H1 (cell line): ENCODE measurements around the gene LRRC8D. TPM values are rescaled to one million over a fixed set of nuclear protein-coding genes. Genes with fewer than 3 reads are reported as not detected.

Source experiments
- CTCF ChIA-PET: fragments of 300-600 bp; sonication (Branson Sonifier 250); formaldehyde crosslinking; loops from one replicate; lab custom pipeline; 2021; ENCODE audit not compliant: partially characterized antibody; lab: Charles Lee
- POLR2A ChIA-PET: fragments of 300-600 bp; sonication (Branson Sonifier 250); formaldehyde crosslinking; loops from one replicate; lab custom pipeline; 2021; ENCODE audit warnings: inconsistent platforms; ENCODE audit not compliant: partially characterized antibody; lab: Charles Lee
- DNase-seq, 2 experiments: peaks; one replicate each; pipeline versions ENCODE4 v3.0.0 to v3.0.0-alpha.2; 2010 to 2022; ENCODE audit warnings: low spot score in 2 of 2, low read depth in 1 of 2, mixed read lengths in 1 of 2
- FAIRE-seq: peaks from 2 replicates; lab custom pipeline; 2011; peaks lifted over from hg19 to GRCh38; lab: Jason Lieb, UNC
- H2AFZ ChIP-seq: 2 replicates; pipeline ENCODE4 v1.8.1; 2012; ENCODE audit warnings: low read length, inconsistent platforms
- H2AK5ac ChIP-seq: 2 replicates; pipeline ENCODE4 v1.6.1; 2013; ENCODE audit warnings: low read depth, low read length
- H2BK120ac ChIP-seq: replicated peaks from 2 replicates; pipeline ENCODE3; 2013; ENCODE audit warnings: low read depth, low read length, inconsistent platforms
- H2BK12ac ChIP-seq: 2 replicates; pipeline ENCODE4 v1.6.1; 2013; ENCODE audit warnings: low read depth, low read length
- H2BK15ac ChIP-seq: 2 replicates; pipeline ENCODE4 v1.6.1; 2013; ENCODE audit warnings: low read length
- H2BK20ac ChIP-seq: 2 replicates; pipeline ENCODE4 v1.6.1; 2013; ENCODE audit warnings: low read length
- H2BK5ac ChIP-seq: 2 replicates; pipeline ENCODE4 v1.6.1; 2013; ENCODE audit warnings: low read depth, low read length
- H3K14ac ChIP-seq: 2 replicates; pipeline ENCODE4 v1.6.1; 2013; ENCODE audit warnings: inconsistent platforms; ENCODE audit not compliant: insufficient read length
- H3K18ac ChIP-seq: 2 replicates; pipeline ENCODE4 v1.6.1; 2013; ENCODE audit warnings: low read length; ENCODE audit errors: extremely low read depth
- H3K23ac ChIP-seq: 2 replicates; pipeline ENCODE4 v1.6.1; 2013; ENCODE audit warnings: inconsistent platforms; ENCODE audit not compliant: insufficient read length
- H3K23me2 ChIP-seq: 2 replicates; pipeline ENCODE4 v1.6.1; 2013; ENCODE audit warnings: low read depth, low read length
- H3K27ac ChIP-seq: 2 replicates; pipeline ENCODE4 v1.6.1; 2011; ENCODE audit warnings: low read depth, low read length, inconsistent platforms
- H3K27me3 ChIP-seq, 4 experiments: replicated peaks in 1 of 4; 1 replicate in 1 of 4; 2 replicates in 3 of 4; pipeline versions ENCODE4 v1.6.1 to v1.8.1; 2011 to 2013; ENCODE audit warnings: low read length in 3 of 4, mild to moderate bottlenecking in 3 of 4, inconsistent platforms in 2 of 4, mixed read lengths in 2 of 4, moderate library complexity in 1 of 4; ENCODE audit not compliant: control insufficient read depth in 3 of 4, insufficient read depth in 3 of 4; ENCODE audit errors: extremely low read depth in 1 of 4
- H3K36me3 ChIP-seq, 4 experiments: 2 replicates each; pipeline versions ENCODE4 v1.6.1 to v1.8.1; 2011 to 2013; ENCODE audit warnings: mild to moderate bottlenecking in 4 of 4, low read length in 3 of 4, moderate library complexity in 2 of 4, control low read depth in 1 of 4, inconsistent platforms in 1 of 4; ENCODE audit not compliant: insufficient read depth in 4 of 4, control insufficient read depth in 2 of 4
- H3K4ac ChIP-seq: replicated peaks from 2 replicates; pipeline ENCODE3; 2013; ENCODE audit warnings: low read length, low read depth, mixed read lengths, inconsistent platforms; ENCODE audit not compliant: insufficient read length
- H3K4me1 ChIP-seq, 4 experiments: replicated peaks in 1 of 4; 1 replicate in 1 of 4; 2 replicates in 3 of 4; pipeline versions ENCODE4 v1.6.1 to v1.8.1; 2011 to 2013; ENCODE audit warnings: low read length in 3 of 4, inconsistent platforms in 2 of 4, mixed read lengths in 1 of 4; ENCODE audit not compliant: insufficient read depth in 4 of 4, control insufficient read depth in 3 of 4
- H3K4me2 ChIP-seq, 2 experiments: 2 replicates each; pipeline versions ENCODE4 v1.6.1 to v1.8.1; 2011 to 2013; ENCODE audit warnings: low read depth in 2 of 2, low read length in 2 of 2, control low read depth in 1 of 2, inconsistent platforms in 1 of 2, mild to moderate bottlenecking in 1 of 2; ENCODE audit not compliant: insufficient read depth in 1 of 2
- H3K4me3 ChIP-seq, 4 experiments: fragments of 200-600, 300-600 bp in 1 of 4; sonication (generic), shearing (Covaris generic), sonication (Bioruptor Twin) in 1 of 4; 2 replicates each; pipeline versions ENCODE4 v1.5.1 to v1.8.1; 2011 to 2016; ENCODE audit warnings: low read length in 4 of 4, low read depth in 3 of 4, control low read depth in 2 of 4, inconsistent platforms in 2 of 4, mild to moderate bottlenecking in 2 of 4, mixed read lengths in 1 of 4, moderate library complexity in 1 of 4; ENCODE audit not compliant: insufficient read depth in 2 of 4; ENCODE audit errors: extremely low read depth in 1 of 4
- H3K56ac ChIP-seq: replicated peaks from 2 replicates; pipeline ENCODE3; 2013; ENCODE audit warnings: low read depth, mild to moderate bottlenecking, mixed read lengths, low read length, inconsistent platforms; ENCODE audit not compliant: insufficient read length
- H3K79me1 ChIP-seq: 2 replicates; pipeline ENCODE4 v1.6.1; 2013; ENCODE audit warnings: low read depth, low read length, control low read depth
- H3K79me2 ChIP-seq, 2 experiments: 2 replicates each; pipeline versions ENCODE4 v1.6.1 to v1.8.1; 2012 to 2013; ENCODE audit warnings: low read length in 2 of 2, mild to moderate bottlenecking in 2 of 2, inconsistent platforms in 1 of 2; ENCODE audit not compliant: insufficient read depth in 2 of 2, control insufficient read depth in 1 of 2
- H3K9ac ChIP-seq, 4 experiments: replicated peaks in 1 of 4; 1 replicate in 1 of 4; 2 replicates in 3 of 4; pipeline versions ENCODE4 v1.6.1 to v1.8.1; 2011 to 2013; ENCODE audit warnings: low read depth in 3 of 4, low read length in 3 of 4, control low read depth in 2 of 4, mild to moderate bottlenecking in 2 of 4, moderate library complexity in 2 of 4, inconsistent platforms in 1 of 4; ENCODE audit errors: extremely low read depth in 1 of 4
- H3K9me3 ChIP-seq, 2 experiments: 2 replicates each; pipeline versions ENCODE4 v1.6.1 to v1.8.1; 2012 to 2013; ENCODE audit warnings: mild to moderate bottlenecking in 2 of 2, moderate library complexity in 2 of 2, control low read depth in 1 of 2, inconsistent platforms in 1 of 2, low read depth in 1 of 2, low read length in 1 of 2, mixed read lengths in 1 of 2; ENCODE audit not compliant: insufficient read depth in 2 of 2
- H4K20me1 ChIP-seq, 2 experiments: replicated peaks in 1 of 2; 2 replicates each; pipeline versions ENCODE3 to v1.8.1; 2011 to 2013; ENCODE audit warnings: inconsistent platforms in 2 of 2, low read length in 2 of 2, mild to moderate bottlenecking in 1 of 2; ENCODE audit not compliant: insufficient read depth in 2 of 2, control insufficient read depth in 1 of 2
- H4K5ac ChIP-seq: 2 replicates; pipeline ENCODE4 v1.6.1; 2013; ENCODE audit warnings: low read length, low read depth, mixed read lengths, inconsistent platforms; ENCODE audit not compliant: insufficient read length
- H4K8ac ChIP-seq: 2 replicates; pipeline ENCODE4 v1.8.0; 2013; ENCODE audit warnings: mild to moderate bottlenecking, moderate library complexity, low read length, inconsistent platforms; ENCODE audit not compliant: insufficient read depth; ENCODE audit errors: extremely low read depth
- H4K91ac ChIP-seq: replicated peaks from 2 replicates; pipeline ENCODE3; 2013; ENCODE audit warnings: low read length, mixed read lengths, inconsistent platforms; ENCODE audit not compliant: insufficient read length
- GABPA ChIP-seq: IDR thresholded peaks from 2 replicates; pipeline ENCODE4 v1.6.1; 2011; ENCODE audit warnings: mild to moderate bottlenecking, low read length, moderate library complexity, borderline replicate concordance; ENCODE audit not compliant: insufficient read depth
- YY1 ChIP-seq: IDR thresholded peaks from 2 replicates; pipeline ENCODE4 v1.6.1; 2011; ENCODE audit warnings: low read depth, mild to moderate bottlenecking, low read length
- WGBS, 2 experiments: shearing (Covaris generic) in 1 of 2; methylation state at CpG; one replicate each; pipeline versions ENCODE4 v1.1.6 to v1.1.7; 2013 to 2015; ENCODE audit warnings: low lambda C conversion rate in 2 of 2, mixed read lengths in 2 of 2, inconsistent platforms in 1 of 2, low coverage in 1 of 2, missing lambda C conversion rate in 1 of 2; ENCODE audit not compliant: insufficient replicate concordance in 2 of 2, insufficient coverage in 1 of 2, insufficient read length in 1 of 2; ENCODE audit errors: extremely low coverage in 1 of 2, missing lambda C conversion rate in 1 of 2; 5-methylcytosine and 5-hydroxymethylcytosine counted together
- polyA plus RNA-seq, 7 experiments: library from polyadenylated mRNA; depleted of rRNA in 3 of 7; stranded (reverse) in 5 of 7; unstranded in 2 of 7; fragments of >200 nt in 5 of 7; fragments of 200-250 nt in 2 of 7; gene quantifications; 1 replicate in 5 of 7; 2 replicates in 1 of 7; 4 replicates in 1 of 7; pipeline versions ENCODE4 v1.2.1 to v1.2.3, GENCODE V29; 2011 to 2013; ENCODE audit warnings: missing spikeins in 2 of 7, mixed read lengths in 2 of 7
- total RNA-seq: library from RNA; stranded (reverse); fragmentation: NEBNext Ultra II Directional; extraction: Animal tissue kit (Norgen Biotek cat#: 25700); gene quantifications from 2 replicates; pipeline ENCODE4 v1.2.1, GENCODE V29; 2021

The LRRC8D gene
- total and polyA plus RNA-seq, 2 of the 8 experiments (the other 6 are each of a cell fraction or from before 2014, with no cell fraction given): 42.0 to 58.5 TPM

- Histone ChIP-seq H3K14ac (no peak overlapping the region), H3K18ac (no peak overlapping the region), H4K8ac (no peak overlapping the region), H2BK15ac (no peak overlapping the region), H3K4me2 (no peak overlapping the region), H3K9ac (no peak overlapping the region), H4K91ac (no peak overlapping the region), H2BK5ac (no peak overlapping the region), H3K27me3 (no peaks in the 10 kb centered on the region), H3K36me3 (no peaks in the 10 kb centered on the region), H2BK12ac (no peak overlapping the region), H3K4me1 (no peaks in the 10 kb centered on the region; a peak in 1 of 7 replicates), H2BK20ac (no peak overlapping the region), H3K27ac (no peak overlapping the region), H2AFZ (no peak overlapping the region), H3K56ac (no peak overlapping the region), H4K20me1 (peaks cover 0 to 4% of the 10 kb centered on the region in 2 experiments), H3K23ac (no peak overlapping the region), H3K79me2 (peaks cover 0 to 47% of the 10 kb centered on the region in 2 experiments; a peak in 3 of 4 replicates), H3K79me1 (peaks cover 4% of the 10 kb centered on the region; the same call in 1 of the 2 replicates), H3K4ac (no peak overlapping the region), H3K23me2 (no peaks in the 10 kb centered on the region), H3K4me3 (no peak overlapping the region), H4K5ac (no peak overlapping the region), H3K9me3 (no peaks in the 10 kb centered on the region), H2BK120ac (no peak overlapping the region), H2AK5ac (no peak overlapping the region)
- no peak for DNase-seq
- ChIA-PET POLR2A (no interaction called here), CTCF (no interaction called here)
- 88% methylated on average over 1 of the region's 1 CpG; no CpG with 5 or more reads in 1 of the 2 experiments for WGBS, 2 experiments
- no peak for FAIRE-seq
- TF ChIP-seq YY1 (no peak), GABPA (no peak)
Measured at GRCh38 chr1:89887713-89888112, 66.9 kb downstream of the LRRC8D start.
